ENCODE results near the gene CCDC180. TPM values are rescaled to one million over a fixed set of nuclear protein-coding genes. Genes with fewer than 3 reads are reported as not detected.

CCDC180 gene
- total and polyA plus RNA-seq, 9 donors, result 3.6 to 11.7 (median 7.4) TPM

DNA sequence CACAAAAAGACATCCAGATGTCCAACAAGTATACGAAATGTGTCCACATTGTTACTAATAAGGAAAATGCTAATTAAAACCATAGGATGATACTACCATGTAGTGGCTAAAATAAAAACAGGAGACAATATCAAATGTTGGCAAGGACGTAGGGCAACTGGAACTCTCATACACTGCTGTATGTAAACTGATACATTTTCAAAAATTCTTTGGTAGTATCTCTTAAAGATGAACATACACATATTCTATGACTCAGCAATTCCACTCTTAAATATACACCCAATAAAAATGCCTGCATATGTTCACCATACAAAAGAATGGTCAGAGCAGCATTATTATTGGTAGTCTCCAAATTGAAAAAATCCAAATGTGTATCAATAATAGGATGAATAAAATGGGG is 2.9 kb upstream of the CCDC180 start:
- no peak overlapping the region for H3K4me3 ChIP-seq
- TF ChIP-seq EP300 (IDR thresholded peaks at IDR 0.05), result no peak
- no peak for TF ChIP-seq POLR2A (IDR thresholded peaks at IDR 0.05)
- no peak for TF ChIP-seq CTCF (IDR thresholded peaks at IDR 0.05)
- intact Hi-C loops (cut with DNase I), result no loop called here
- peaks cover 10% of the 10 kb centered on the region for H3K4me1 ChIP-seq (ENCODE audit: insufficient read depth)
- no peaks in the 10 kb centered on the region for H3K36me3 ChIP-seq
- no peaks in the 10 kb centered on the region for H3K9me3 ChIP-seq
- WGBS, 3 donors, result 87 to 92% (median 88%) methylated on average over 2 of the region's 2 CpGs
- no peaks in the 10 kb centered on the region for H3K27me3 ChIP-seq
- no peak overlapping the region for H3K27ac ChIP-seq
- DNase-seq, result no peak

- no peak for DNase-seq
- TF ChIP-seq EP300 (IDR thresholded peaks at IDR 0.05) (no peak), CTCF (IDR thresholded peaks at IDR 0.05) (no peak), POLR2A (IDR thresholded peaks at IDR 0.05) (no peak)
- intact Hi-C loops (cut with DNase I), result no loop called here
- Histone ChIP-seq H3K4me3 (no peak overlapping the region), H3K9me3 (no peaks in the 10 kb centered on the region), H3K36me3 (no peaks in the 10 kb centered on the region), H3K27ac (no peak overlapping the region), H3K4me1 (ENCODE audit: insufficient read depth) (peaks cover 10% of the 10 kb centered on the region), H3K27me3 (no peaks in the 10 kb centered on the region)
- WGBS, 3 donors, result 60 to 75% (median 65%) methylated on average over 7 of the region's 7 CpGs
Measured at GRCh38 chr9:97305501-97306298, 1.8 kb upstream of the CCDC180 start.

DNA sequence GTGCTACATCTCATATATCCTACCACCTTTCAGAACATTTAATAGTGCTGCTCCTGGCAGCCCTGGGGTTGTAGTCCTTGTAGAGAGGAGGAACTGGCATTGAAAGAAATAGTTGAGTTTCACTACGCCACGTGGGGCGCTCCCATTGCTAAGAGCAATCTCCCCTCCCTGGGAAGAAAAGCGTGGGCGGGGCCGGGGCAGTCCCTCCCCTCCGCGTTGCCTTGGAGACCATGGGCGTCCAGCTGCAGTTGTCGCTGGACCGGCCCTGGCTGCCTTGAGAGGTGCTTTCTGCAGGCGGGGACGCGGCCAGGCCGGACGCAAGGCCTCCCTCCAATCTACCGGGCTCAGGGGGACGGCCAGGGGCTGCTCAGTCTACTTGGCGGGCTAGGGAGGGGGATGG is 368 bp upstream of the CCDC180 start:
- 2 to 7% (median 6%) methylated on average over 19 of the region's 19 CpGs for whole genome bisulfite sequencing, 3 donors
- Histone ChIP-seq H3K27ac (no peak overlapping the region), H3K4me3 (peak overlapping the region; percentile 6), H3K27me3 (no peaks in the 10 kb centered on the region), H3K4me1 (ENCODE audit: insufficient read depth) (peaks cover 10% of the 10 kb centered on the region), H3K36me3 (no peaks in the 10 kb centered on the region), H3K9me3 (no peaks in the 10 kb centered on the region)
- DNase-seq, result peak; percentile 42 to 86 (median 80)
- TF ChIP-seq POLR2A (IDR thresholded peaks at IDR 0.05), result no peak
- no peak for TF ChIP-seq CTCF (IDR thresholded peaks at IDR 0.05)
- no peak for TF ChIP-seq EP300 (IDR thresholded peaks at IDR 0.05)
- intact Hi-C loops (cut with DNase I), result no loop called here

DNA sequence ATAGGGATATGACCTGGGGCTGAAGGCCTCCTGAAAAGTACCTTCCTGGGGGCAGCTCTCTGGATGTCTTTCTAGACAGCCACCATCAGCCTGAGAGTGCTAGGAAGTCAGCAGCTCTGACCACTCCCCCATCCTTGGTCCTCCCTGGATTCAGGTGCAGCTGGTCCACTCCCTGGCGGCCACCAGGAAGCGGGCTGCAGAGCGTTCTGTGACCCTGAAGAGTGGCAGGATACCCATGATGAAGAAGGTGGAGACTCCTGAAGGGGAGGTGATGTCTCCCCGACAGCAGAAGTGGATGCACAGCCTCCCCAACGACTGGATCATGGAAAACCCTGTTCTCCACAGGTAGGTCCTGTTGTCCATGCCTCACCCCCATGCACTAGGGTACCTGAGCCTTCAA is 1.8 kb downstream of the CCDC180 start:
- Histone ChIP-seq H3K27ac (no peak overlapping the region), H3K36me3 (no peaks in the 10 kb centered on the region), H3K27me3 (no peaks in the 10 kb centered on the region), H3K9me3 (no peaks in the 10 kb centered on the region), H3K4me1 (ENCODE audit: insufficient read depth) (peaks cover 10% of the 10 kb centered on the region), H3K4me3 (no peak overlapping the region)
- WGBS, 3 donors, result 93 to 97% (median 96%) methylated on average over 5 of the region's 5 CpGs
- intact Hi-C loops (cut with DNase I), result no loop called here
- DNase-seq, result no peak
- TF ChIP-seq CTCF (IDR thresholded peaks at IDR 0.05) (no peak), EP300 (IDR thresholded peaks at IDR 0.05) (no peak), POLR2A (IDR thresholded peaks at IDR 0.05) (no peak)

Measured in ovary (tissue), 9 donors.